HG03469 (cell line): ENCODE data around the gene APOL4.
"Not testable (repeated sequence)": the region's sequence is repeated elsewhere in the genome, so short reads cannot be mapped to it uniquely, and the experiment has no call there.

Experiments
- ATAC-seq: cut with Tn5 transposase; IDR thresholded peaks from one replicate; pipeline ENCODE4 v1.9.1; 2021; ENCODE audit warnings: mild to moderate bottlenecking, moderate library complexity, moderate number of reproducible peaks; ENCODE audit not compliant: unreplicated experiment

APOL4 gene

DNA sequence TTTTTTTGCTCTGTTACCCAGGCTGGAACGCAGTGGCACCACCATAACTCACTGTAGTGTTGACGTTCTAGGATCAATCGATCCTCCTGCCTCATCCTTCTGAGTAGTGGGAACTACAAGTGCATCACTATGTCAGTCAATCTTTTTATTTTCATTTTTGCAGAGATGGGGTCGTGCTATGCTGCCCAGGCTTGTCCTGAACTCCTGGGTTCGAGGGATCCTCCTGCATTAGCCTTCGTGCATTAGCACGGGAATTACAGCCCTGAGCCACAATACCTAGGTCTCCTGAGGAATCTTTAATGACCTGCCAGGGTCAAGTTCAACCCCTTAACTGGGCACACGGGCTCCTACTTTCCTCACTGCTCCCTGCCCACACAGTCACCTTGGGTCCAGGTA is 45.5 kb downstream of the APOL4 start:
- ATAC-seq: no peak

GRCh38 chr22:36155702-36156101 is 45.9 kb downstream of the APOL4 start:
- ATAC-seq: no peak

DNA sequence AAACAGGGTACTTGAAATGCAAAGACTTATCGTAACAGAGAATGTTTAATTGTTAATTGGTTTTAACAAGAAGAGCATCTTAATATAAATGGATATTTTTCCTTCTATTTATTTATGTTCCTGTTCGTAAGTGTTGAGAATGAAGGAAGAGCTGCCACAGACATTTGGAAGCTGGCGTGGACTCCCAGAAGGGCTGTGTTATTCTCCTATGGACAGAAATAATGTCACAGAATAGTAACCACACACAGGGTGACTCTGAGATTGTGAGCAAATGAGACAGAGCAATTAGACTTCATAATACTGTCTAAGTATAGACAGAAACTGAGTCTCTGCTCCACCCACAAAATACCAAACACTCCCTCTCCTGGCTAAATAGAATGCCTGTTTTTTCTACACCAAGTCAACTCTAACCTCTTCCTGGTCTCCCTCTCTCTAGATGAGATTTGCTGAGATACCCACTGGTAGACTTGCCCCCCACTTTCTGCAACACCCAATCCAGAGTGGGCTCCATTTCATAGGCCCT is 47.1 kb downstream of the APOL4 start:
- no peak for ATAC-seq

DNA sequence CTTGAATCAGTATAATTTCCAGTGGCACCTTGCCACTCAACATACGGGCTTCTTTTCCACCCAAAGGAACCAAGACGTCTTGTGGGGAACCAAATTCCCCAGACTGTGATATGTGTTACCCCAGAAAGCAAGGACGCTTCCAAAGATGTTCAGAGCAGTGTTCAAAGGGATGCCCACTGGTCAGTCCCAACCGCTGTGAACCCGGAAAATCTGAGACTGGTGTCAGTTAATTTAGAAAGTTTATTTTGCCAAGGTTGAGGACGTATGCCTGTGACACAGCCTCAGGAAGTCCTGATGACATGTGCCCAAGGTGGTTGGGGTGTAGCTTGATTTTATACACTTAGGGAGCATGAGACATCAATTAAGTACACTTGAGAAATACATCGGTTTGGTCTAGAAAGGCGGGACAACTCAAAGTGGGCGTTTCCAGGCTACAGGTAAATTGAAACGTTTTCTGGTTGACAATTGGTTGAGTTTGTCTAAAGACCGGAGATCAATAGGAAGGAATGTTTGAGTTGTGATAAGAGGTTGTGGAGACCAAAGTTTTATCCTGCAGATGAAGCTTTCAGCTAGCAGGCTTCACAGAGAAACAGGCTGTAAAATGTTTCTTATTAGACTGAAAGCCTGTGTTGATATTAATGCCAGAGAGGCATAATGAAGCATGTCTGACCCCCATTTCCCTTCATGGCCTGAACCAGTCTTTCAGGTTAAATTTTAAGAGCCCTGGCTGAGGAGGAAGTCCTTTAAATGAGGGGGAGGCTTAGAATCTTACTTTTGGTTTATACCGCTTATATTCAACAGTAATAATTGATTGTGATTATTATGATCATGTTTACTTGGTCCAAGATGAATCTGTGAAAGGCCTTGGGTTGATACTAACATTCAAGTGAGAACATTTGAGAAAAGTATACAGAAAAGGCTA is 47.8 kb downstream of the APOL4 start:
- no peak for ATAC-seq

DNA sequence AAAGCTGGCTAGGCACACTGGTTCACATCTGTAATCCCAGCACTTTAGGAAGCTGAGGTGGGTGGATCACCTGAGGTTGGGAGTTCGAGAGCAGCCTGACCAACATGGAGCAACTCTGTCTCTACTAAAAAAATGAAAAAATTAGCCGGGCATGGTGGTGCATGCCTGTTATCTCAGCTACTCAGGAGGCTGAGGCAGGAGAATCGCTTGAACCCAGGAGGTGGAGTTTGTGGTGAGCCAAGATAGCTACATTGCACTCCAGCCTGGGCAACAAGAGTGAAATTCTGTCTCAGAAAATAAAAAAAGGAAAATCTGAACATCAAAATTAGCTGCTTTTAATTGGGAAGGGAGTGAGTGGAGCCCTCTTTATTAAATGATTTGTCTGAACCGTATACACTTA is 48.8 kb downstream of the APOL4 start:
- ATAC-seq: not testable (repeated sequence)

DNA sequence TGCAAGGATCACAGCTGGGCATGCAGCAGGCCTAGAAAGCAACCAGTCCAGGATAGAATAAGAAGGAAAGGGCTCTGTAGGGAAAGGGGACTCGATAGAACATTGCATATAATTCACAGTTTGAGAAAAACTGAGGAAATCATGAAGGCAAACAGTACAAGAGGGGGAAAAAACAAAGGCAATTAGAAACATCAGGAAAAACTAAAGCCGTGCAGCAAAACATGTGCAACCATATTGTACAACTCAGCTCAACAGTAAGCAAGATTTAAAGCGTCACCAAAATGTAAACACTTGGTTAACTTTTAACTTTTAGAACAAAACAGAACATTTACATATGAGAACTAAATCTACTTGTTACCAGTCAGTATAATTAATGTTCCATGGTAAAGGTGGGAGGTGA is 49.5 kb downstream of the APOL4 start:
- no peak for ATAC-seq

- ATAC-seq: no peak
These were observed 50.5 kb downstream of the APOL4 start for GRCh38 chr22:36151006-36151595.

GRCh38 chr22:36149441-36149840 is 52.2 kb downstream of the APOL4 start:
- no peak for ATAC-seq

GRCh38 chr22:36148411-36148810 is 53.2 kb downstream of the APOL4 start:
- no peak for ATAC-seq

DNA sequence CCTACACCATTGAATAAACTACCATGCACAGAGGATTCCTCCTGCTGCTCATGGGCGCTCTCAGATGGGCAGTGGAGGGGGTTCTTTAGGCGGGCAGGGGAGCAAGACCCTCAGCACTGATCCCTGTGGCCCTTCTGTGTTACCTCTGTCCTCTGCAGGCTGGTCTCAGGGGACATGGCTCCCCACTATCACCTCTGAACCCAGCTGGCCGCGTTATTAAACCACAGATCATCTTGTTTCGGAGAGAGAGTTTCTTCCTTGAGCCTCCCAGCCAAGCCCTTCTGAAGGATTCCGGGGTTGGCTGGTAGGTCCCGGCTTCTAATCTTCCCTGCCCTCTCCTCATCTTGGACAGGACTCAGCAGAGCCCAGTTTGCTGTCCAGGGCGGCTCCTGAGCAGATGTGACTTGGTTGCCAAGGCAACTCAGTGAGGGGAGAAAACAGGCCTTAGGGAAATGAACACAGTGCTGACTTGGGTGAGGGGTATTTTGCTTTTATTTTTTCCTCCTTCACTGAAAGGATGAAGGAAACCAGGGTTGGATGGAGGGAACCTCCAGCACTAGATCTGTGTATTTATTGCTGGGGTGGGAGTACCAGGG is 54.3 kb downstream of the APOL4 start:
- no peak for ATAC-seq

DNA sequence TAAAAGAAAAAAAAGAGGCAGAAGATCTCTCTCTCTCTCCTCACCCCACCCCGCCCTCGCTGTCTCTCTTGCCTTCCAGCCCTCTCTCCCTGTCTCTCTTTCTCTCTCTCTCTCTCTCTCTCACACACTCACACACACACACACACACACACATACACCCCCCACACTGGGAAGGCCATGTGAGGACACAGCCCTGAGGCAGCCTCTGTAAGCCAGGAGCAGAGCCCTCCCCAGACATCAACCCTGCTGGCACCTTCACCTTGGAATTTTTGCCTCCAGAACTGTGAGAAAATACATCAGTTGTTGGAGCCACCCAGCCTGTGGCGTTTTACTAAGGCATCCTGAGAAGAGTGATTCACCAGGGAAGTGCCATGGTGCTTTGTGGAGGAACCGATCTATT is 55.7 kb downstream of the APOL4 start:
- no peak for ATAC-seq

DNA sequence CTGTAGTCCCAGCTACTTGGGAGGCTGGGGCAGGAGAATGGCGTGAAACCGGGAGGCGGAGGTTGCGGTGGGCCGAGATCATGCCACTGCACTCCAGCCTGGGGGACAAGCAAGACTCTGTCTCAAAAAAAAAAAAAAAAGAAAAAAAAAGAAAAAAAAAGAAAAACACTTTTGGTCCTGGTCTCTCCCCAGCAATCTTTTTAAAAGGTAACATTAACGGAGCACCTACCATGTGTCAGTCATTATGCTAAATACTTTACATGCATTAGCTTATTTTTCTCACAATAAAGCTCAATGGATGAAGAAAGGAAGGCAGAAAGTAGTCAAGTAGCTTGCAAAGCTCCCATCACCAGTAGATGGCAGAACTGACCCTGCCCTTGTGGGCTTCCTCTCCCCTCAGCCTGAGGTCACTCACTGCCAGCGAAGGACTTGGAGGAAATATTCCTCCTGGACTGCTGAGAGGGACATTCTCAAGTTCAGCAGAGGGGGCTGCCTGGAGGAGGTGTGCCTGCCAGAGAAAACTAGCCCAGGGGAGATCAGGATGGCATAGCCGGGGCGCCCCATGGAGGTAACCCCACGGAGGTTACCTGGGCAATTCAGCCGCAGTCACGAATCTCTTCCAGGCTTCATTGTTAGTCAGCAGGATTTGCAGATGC is 56.6 kb downstream of the APOL4 start:
- no peak for ATAC-seq

DNA sequence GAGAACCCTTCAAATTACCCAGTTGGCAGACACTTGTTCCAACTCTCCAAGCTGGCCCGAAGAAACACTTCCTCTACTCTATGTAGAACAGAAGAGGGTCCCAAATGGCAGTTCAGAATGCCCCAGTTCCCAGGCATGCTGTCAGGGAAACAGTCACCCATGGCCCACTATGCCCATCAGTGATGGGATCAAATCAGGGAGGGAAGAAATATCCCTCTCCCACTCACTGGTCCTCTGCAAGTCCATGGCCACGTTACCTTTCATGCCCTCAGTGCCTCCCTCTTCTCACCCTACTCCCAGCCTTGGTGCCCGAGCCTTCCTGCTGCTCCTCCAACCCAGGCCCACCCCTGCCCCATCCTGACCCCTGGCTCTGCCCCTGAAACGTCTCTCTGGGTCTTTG is 57.7 kb downstream of the APOL4 start:
- no peak for ATAC-seq

- no peak for ATAC-seq
These were observed 58.4 kb downstream of the APOL4 start for GRCh38 chr22:36143066-36143815.

DNA sequence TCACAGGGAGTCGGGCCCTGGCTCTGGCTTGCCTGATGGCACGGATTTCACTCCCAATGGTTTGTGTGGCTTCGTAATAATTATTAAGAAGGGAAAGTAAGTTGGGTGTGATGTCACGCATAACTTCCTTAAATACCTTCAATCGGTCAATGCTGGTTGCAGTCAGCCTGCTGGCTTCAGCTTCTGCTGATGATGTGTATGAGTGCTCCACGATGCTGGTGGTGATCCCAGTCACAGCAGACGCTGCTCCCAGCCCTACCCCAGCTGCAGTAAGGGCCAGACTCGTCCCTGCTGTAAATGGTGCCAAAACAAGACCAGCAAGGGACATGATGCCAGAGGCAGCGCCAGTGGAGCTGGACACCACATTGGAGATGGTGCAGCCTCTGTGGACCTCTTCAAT is 60.1 kb downstream of the APOL4 start:
- ATAC-seq: no peak
